H1 (cell line): ENCODE results near the gene LHPP. TPM values are rescaled to one million over a fixed set of nuclear protein-coding genes. Genes with fewer than 3 reads are reported as not detected.
A peak's percentile ranks its signal among the peaks of the same experiment; 100 is the strongest.

Experiments
- CTCF ChIA-PET: fragments of 300-600 bp; sonication (Branson Sonifier 250); formaldehyde crosslinking; loops from one replicate; lab custom pipeline; 2021; ENCODE audit not compliant: partially characterized antibody; lab: Charles Lee
- POLR2A ChIA-PET: fragments of 300-600 bp; sonication (Branson Sonifier 250); formaldehyde crosslinking; loops from one replicate; lab custom pipeline; 2021; ENCODE audit warnings: inconsistent platforms; ENCODE audit not compliant: partially characterized antibody; lab: Charles Lee
- DNase-seq, 2 experiments: peaks; one replicate each; pipeline versions ENCODE4 v3.0.0 to v3.0.0-alpha.2; 2010 to 2022; ENCODE audit warnings: low spot score in 2 of 2, low read depth in 1 of 2, mixed read lengths in 1 of 2
- FAIRE-seq: peaks from 2 replicates; lab custom pipeline; 2011; peaks lifted over from hg19 to GRCh38; lab: Jason Lieb, UNC
- H2AFZ ChIP-seq: 2 replicates; pipeline ENCODE4 v1.8.1; 2012; ENCODE audit warnings: low read length, inconsistent platforms
- H2AK5ac ChIP-seq: 2 replicates; pipeline ENCODE4 v1.6.1; 2013; ENCODE audit warnings: low read depth, low read length
- H2BK120ac ChIP-seq: replicated peaks from 2 replicates; pipeline ENCODE3; 2013; ENCODE audit warnings: low read depth, low read length, inconsistent platforms
- H2BK12ac ChIP-seq: 2 replicates; pipeline ENCODE4 v1.6.1; 2013; ENCODE audit warnings: low read depth, low read length
- H2BK15ac ChIP-seq: 2 replicates; pipeline ENCODE4 v1.6.1; 2013; ENCODE audit warnings: low read length
- H2BK20ac ChIP-seq: 2 replicates; pipeline ENCODE4 v1.6.1; 2013; ENCODE audit warnings: low read length
- H2BK5ac ChIP-seq: 2 replicates; pipeline ENCODE4 v1.6.1; 2013; ENCODE audit warnings: low read depth, low read length
- H3K14ac ChIP-seq: 2 replicates; pipeline ENCODE4 v1.6.1; 2013; ENCODE audit warnings: inconsistent platforms; ENCODE audit not compliant: insufficient read length
- H3K18ac ChIP-seq: 2 replicates; pipeline ENCODE4 v1.6.1; 2013; ENCODE audit warnings: low read length; ENCODE audit errors: extremely low read depth
- H3K23ac ChIP-seq: 2 replicates; pipeline ENCODE4 v1.6.1; 2013; ENCODE audit warnings: inconsistent platforms; ENCODE audit not compliant: insufficient read length
- H3K23me2 ChIP-seq: 2 replicates; pipeline ENCODE4 v1.6.1; 2013; ENCODE audit warnings: low read depth, low read length
- H3K27ac ChIP-seq: 2 replicates; pipeline ENCODE4 v1.6.1; 2011; ENCODE audit warnings: low read depth, low read length, inconsistent platforms
- H3K27me3 ChIP-seq, 4 experiments: replicated peaks in 1 of 4; 1 replicate in 1 of 4; 2 replicates in 3 of 4; pipeline versions ENCODE4 v1.6.1 to v1.8.1; 2011 to 2013; ENCODE audit warnings: low read length in 3 of 4, mild to moderate bottlenecking in 3 of 4, inconsistent platforms in 2 of 4, mixed read lengths in 2 of 4, moderate library complexity in 1 of 4; ENCODE audit not compliant: control insufficient read depth in 3 of 4, insufficient read depth in 3 of 4; ENCODE audit errors: extremely low read depth in 1 of 4
- H3K36me3 ChIP-seq, 4 experiments: 2 replicates each; pipeline versions ENCODE4 v1.6.1 to v1.8.1; 2011 to 2013; ENCODE audit warnings: mild to moderate bottlenecking in 4 of 4, low read length in 3 of 4, moderate library complexity in 2 of 4, control low read depth in 1 of 4, inconsistent platforms in 1 of 4; ENCODE audit not compliant: insufficient read depth in 4 of 4, control insufficient read depth in 2 of 4
- H3K4ac ChIP-seq: replicated peaks from 2 replicates; pipeline ENCODE3; 2013; ENCODE audit warnings: low read length, low read depth, mixed read lengths, inconsistent platforms; ENCODE audit not compliant: insufficient read length
- H3K4me1 ChIP-seq, 4 experiments: replicated peaks in 1 of 4; 1 replicate in 1 of 4; 2 replicates in 3 of 4; pipeline versions ENCODE4 v1.6.1 to v1.8.1; 2011 to 2013; ENCODE audit warnings: low read length in 3 of 4, inconsistent platforms in 2 of 4, mixed read lengths in 1 of 4; ENCODE audit not compliant: insufficient read depth in 4 of 4, control insufficient read depth in 3 of 4
- H3K4me2 ChIP-seq, 2 experiments: 2 replicates each; pipeline versions ENCODE4 v1.6.1 to v1.8.1; 2011 to 2013; ENCODE audit warnings: low read depth in 2 of 2, low read length in 2 of 2, control low read depth in 1 of 2, inconsistent platforms in 1 of 2, mild to moderate bottlenecking in 1 of 2; ENCODE audit not compliant: insufficient read depth in 1 of 2
- H3K4me3 ChIP-seq, 4 experiments: fragments of 200-600, 300-600 bp in 1 of 4; sonication (generic), shearing (Covaris generic), sonication (Bioruptor Twin) in 1 of 4; 2 replicates each; pipeline versions ENCODE4 v1.5.1 to v1.8.1; 2011 to 2016; ENCODE audit warnings: low read length in 4 of 4, low read depth in 3 of 4, control low read depth in 2 of 4, inconsistent platforms in 2 of 4, mild to moderate bottlenecking in 2 of 4, mixed read lengths in 1 of 4, moderate library complexity in 1 of 4; ENCODE audit not compliant: insufficient read depth in 2 of 4; ENCODE audit errors: extremely low read depth in 1 of 4
- H3K56ac ChIP-seq: replicated peaks from 2 replicates; pipeline ENCODE3; 2013; ENCODE audit warnings: low read depth, mild to moderate bottlenecking, mixed read lengths, low read length, inconsistent platforms; ENCODE audit not compliant: insufficient read length
- H3K79me1 ChIP-seq: 2 replicates; pipeline ENCODE4 v1.6.1; 2013; ENCODE audit warnings: low read depth, low read length, control low read depth
- H3K79me2 ChIP-seq, 2 experiments: 2 replicates each; pipeline versions ENCODE4 v1.6.1 to v1.8.1; 2012 to 2013; ENCODE audit warnings: low read length in 2 of 2, mild to moderate bottlenecking in 2 of 2, inconsistent platforms in 1 of 2; ENCODE audit not compliant: insufficient read depth in 2 of 2, control insufficient read depth in 1 of 2
- H3K9ac ChIP-seq, 4 experiments: replicated peaks in 1 of 4; 1 replicate in 1 of 4; 2 replicates in 3 of 4; pipeline versions ENCODE4 v1.6.1 to v1.8.1; 2011 to 2013; ENCODE audit warnings: low read depth in 3 of 4, low read length in 3 of 4, control low read depth in 2 of 4, mild to moderate bottlenecking in 2 of 4, moderate library complexity in 2 of 4, inconsistent platforms in 1 of 4; ENCODE audit errors: extremely low read depth in 1 of 4
- H3K9me3 ChIP-seq, 2 experiments: 2 replicates each; pipeline versions ENCODE4 v1.6.1 to v1.8.1; 2012 to 2013; ENCODE audit warnings: mild to moderate bottlenecking in 2 of 2, moderate library complexity in 2 of 2, control low read depth in 1 of 2, inconsistent platforms in 1 of 2, low read depth in 1 of 2, low read length in 1 of 2, mixed read lengths in 1 of 2; ENCODE audit not compliant: insufficient read depth in 2 of 2
- H4K20me1 ChIP-seq, 2 experiments: replicated peaks in 1 of 2; 2 replicates each; pipeline versions ENCODE3 to v1.8.1; 2011 to 2013; ENCODE audit warnings: inconsistent platforms in 2 of 2, low read length in 2 of 2, mild to moderate bottlenecking in 1 of 2; ENCODE audit not compliant: insufficient read depth in 2 of 2, control insufficient read depth in 1 of 2
- H4K5ac ChIP-seq: 2 replicates; pipeline ENCODE4 v1.6.1; 2013; ENCODE audit warnings: low read length, low read depth, mixed read lengths, inconsistent platforms; ENCODE audit not compliant: insufficient read length
- H4K8ac ChIP-seq: 2 replicates; pipeline ENCODE4 v1.8.0; 2013; ENCODE audit warnings: mild to moderate bottlenecking, moderate library complexity, low read length, inconsistent platforms; ENCODE audit not compliant: insufficient read depth; ENCODE audit errors: extremely low read depth
- H4K91ac ChIP-seq: replicated peaks from 2 replicates; pipeline ENCODE3; 2013; ENCODE audit warnings: low read length, mixed read lengths, inconsistent platforms; ENCODE audit not compliant: insufficient read length
- CHD2 ChIP-seq: IDR thresholded peaks from 2 replicates; pipeline ENCODE4 v1.6.1; 2012; ENCODE audit warnings: low read length, improper control_type of control experiment
- CTBP2 ChIP-seq: IDR thresholded peaks from 2 replicates; pipeline ENCODE4 v1.7.0; 2011; ENCODE audit warnings: borderline replicate concordance, mild to moderate bottlenecking, moderate library complexity, mixed read lengths, low read length; ENCODE audit not compliant: insufficient read depth, insufficient read length
- JUND ChIP-seq: IDR thresholded peaks from 2 replicates; pipeline ENCODE4 v1.6.1; 2011; ENCODE audit warnings: mild to moderate bottlenecking, improper control_type of control experiment, low read length
- KDM5A ChIP-seq: fragments of 200-600 bp; IDR thresholded peaks from 2 replicates; pipeline ENCODE4 v1.7.1; 2012; ENCODE audit warnings: mild to moderate bottlenecking, low read length, inconsistent platforms, mixed read lengths
- POLR2A ChIP-seq, 2 experiments: IDR thresholded peaks; 1 replicate in 1 of 2; 2 replicates in 1 of 2; pipeline ENCODE4 v1.6.1; 2011; ENCODE audit warnings: low read depth in 2 of 2, low read length in 2 of 2, mild to moderate bottlenecking in 2 of 2; ENCODE audit errors: control extremely low read depth in 1 of 2
- SP1 ChIP-seq: IDR thresholded peaks from 2 replicates; pipeline ENCODE4 v1.6.1; 2011; ENCODE audit warnings: low read depth, low read length
- SP4 ChIP-seq: IDR thresholded peaks from 2 replicates; pipeline ENCODE4 v1.6.1; 2012; ENCODE audit warnings: low read length, inconsistent platforms
- SRF ChIP-seq: IDR thresholded peaks from 2 replicates; pipeline ENCODE4 v1.6.1; 2011; ENCODE audit warnings: mild to moderate bottlenecking, low read depth, low read length, moderate library complexity
- TAF1 ChIP-seq: IDR thresholded peaks from 2 replicates; pipeline ENCODE4 v1.6.1; 2011; ENCODE audit warnings: mild to moderate bottlenecking, low read depth, low read length
- WGBS, 2 experiments: shearing (Covaris generic) in 1 of 2; methylation state at CpG; one replicate each; pipeline versions ENCODE4 v1.1.6 to v1.1.7; 2013 to 2015; ENCODE audit warnings: low lambda C conversion rate in 2 of 2, mixed read lengths in 2 of 2, inconsistent platforms in 1 of 2, low coverage in 1 of 2, missing lambda C conversion rate in 1 of 2; ENCODE audit not compliant: insufficient replicate concordance in 2 of 2, insufficient coverage in 1 of 2, insufficient read length in 1 of 2; ENCODE audit errors: extremely low coverage in 1 of 2, missing lambda C conversion rate in 1 of 2; 5-methylcytosine and 5-hydroxymethylcytosine counted together
- polyA plus RNA-seq, 7 experiments: library from polyadenylated mRNA; depleted of rRNA in 3 of 7; stranded (reverse) in 5 of 7; unstranded in 2 of 7; fragments of >200 nt in 5 of 7; fragments of 200-250 nt in 2 of 7; gene quantifications; 1 replicate in 5 of 7; 2 replicates in 1 of 7; 4 replicates in 1 of 7; pipeline versions ENCODE4 v1.2.1 to v1.2.3, GENCODE V29; 2011 to 2013; ENCODE audit warnings: missing spikeins in 2 of 7, mixed read lengths in 2 of 7
- total RNA-seq: library from RNA; stranded (reverse); fragmentation: NEBNext Ultra II Directional; extraction: Animal tissue kit (Norgen Biotek cat#: 25700); gene quantifications from 2 replicates; pipeline ENCODE4 v1.2.1, GENCODE V29; 2021

Gene LHPP
- total and polyA plus RNA-seq, 2 of the 8 experiments (the other 6 are each of a cell fraction or from before 2014, with no cell fraction given), result 26.0 to 45.0 TPM

GRCh38 chr10:124493214-124493882 is 31.7 kb downstream of the LHPP start:
- H3K27me3 ChIP-seq, result no peaks in the 10 kb centered on the region
- H3K79me2 ChIP-seq, result no peaks in the 10 kb centered on the region
- H3K36me3 ChIP-seq, result peaks cover 3 to 10% (median 3%) of the 10 kb centered on the region in 4 experiments; a peak in 5 of 8 replicates
- no peak overlapping the region for H3K23ac ChIP-seq
- FAIRE-seq, result no peak
- H4K20me1 ChIP-seq, result no peaks in the 10 kb centered on the region
- no peak overlapping the region for H2BK5ac ChIP-seq
- H2BK20ac ChIP-seq, result no peak overlapping the region
- no peaks in the 10 kb centered on the region for H3K9me3 ChIP-seq
- no peak for DNase-seq
- H3K23me2 ChIP-seq, result no peaks in the 10 kb centered on the region
- no peak overlapping the region for H3K4ac ChIP-seq
- H3K18ac ChIP-seq, result no peak overlapping the region
- no peak for TF ChIP-seq CTBP2
- TF ChIP-seq SRF, result no peak
- no peak for TF ChIP-seq TAF1
- no peak for TF ChIP-seq SP1
- TF ChIP-seq POLR2A (IDR thresholded peaks at IDR 0.05; ENCODE audit: control extremely low read depth in 1 of 2, low read depth in 2 of 2, low read length in 2 of 2), result no peak
- no peak for TF ChIP-seq JUND
- TF ChIP-seq CHD2, result no peak
- TF ChIP-seq KDM5A, result no peak
- TF ChIP-seq SP4, result no peak
- H2AFZ ChIP-seq, result no peak overlapping the region
- 79% methylated on average over 23 of the region's 23 CpGs; no CpG with 5 or more reads in 1 of the 2 experiments for WGBS, 2 experiments
- H2AK5ac ChIP-seq, result no peak overlapping the region
- H2BK120ac ChIP-seq, result no peak overlapping the region
- no peak overlapping the region for H3K9ac ChIP-seq
- ChIA-PET CTCF (interaction anchor here (0.7 to 1.6 kb wide), 6 partner anchors 9 to 216 kb away, joined by 3 to 4 read pairs (median 3); no protein-coding TSS in a partner anchor), POLR2A (interaction anchor here (0.7 to 1.0 kb wide), 3 partner anchors 10 to 78 kb away, joined by 3 read pairs; no protein-coding TSS in a partner anchor)
- H3K27ac ChIP-seq, result no peak overlapping the region
- no peak overlapping the region for H4K8ac ChIP-seq
- no peak overlapping the region for H3K4me2 ChIP-seq
- no peak overlapping the region for H3K14ac ChIP-seq
- H3K79me1 ChIP-seq, result no peaks in the 10 kb centered on the region; the same call in 1 of the 2 replicates
- no peak overlapping the region for H4K5ac ChIP-seq
- no peak overlapping the region for H4K91ac ChIP-seq
- H3K4me1 ChIP-seq, result peaks cover 7 to 25% (median 15%) of the 10 kb centered on the region in 4 experiments; a peak in 6 of 7 replicates
- 0 out of 2 replicates have a peak overlapping the region, but pooled peaks have one; percentile 27 for H2BK12ac ChIP-seq
- no peak overlapping the region for H3K56ac ChIP-seq
- no peak overlapping the region for H3K4me3 ChIP-seq
- H2BK15ac ChIP-seq, result no peak overlapping the region
